OCI-LY7 (cell line): ENCODE measurements around the gene DHRS7C.

Experiments
- EZH2phosphoT487 ChIP-seq: fragments of 200-600 bp; sonication (generic); IDR thresholded peaks from 2 replicates; pipeline ENCODE4 v1.6.1; 2018; ENCODE audit warnings: low read depth, borderline replicate concordance, mild to moderate bottlenecking, mixed run types, antibody characterized with exemption, low read length, moderate library complexity, mixed read lengths
- TF ChIP-seq, protein P1 (sequence below): fragments of 200-600 bp; sonication (generic); conservative IDR thresholded peaks from 2 replicates; pipeline ENCODE4 v1.5.1; 2014; ENCODE audit warnings: mild to moderate bottlenecking, antibody characterized with exemption, low read length, moderate library complexity, mixed read lengths

DNA sequence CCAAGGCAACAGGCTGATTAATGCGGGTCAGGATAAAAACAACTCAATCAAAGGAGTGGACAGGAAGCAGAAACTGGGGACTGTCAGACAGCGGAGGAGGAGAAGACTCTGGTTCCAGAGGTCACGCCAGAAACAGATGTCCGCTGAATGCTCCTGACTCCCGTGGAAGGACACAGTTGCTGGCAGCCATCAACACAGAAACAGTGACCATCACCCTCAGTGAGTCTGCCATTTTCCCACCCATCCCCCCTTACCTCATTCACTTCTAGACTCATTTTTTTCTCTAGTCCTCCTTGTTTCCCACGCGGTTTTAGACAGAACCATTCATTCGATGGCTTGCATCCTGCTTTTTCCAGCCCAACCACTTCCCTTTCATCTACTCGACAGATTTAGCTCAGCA is 40.9 kb downstream of the DHRS7C start:
- TF ChIP-seq, protein P1, sequence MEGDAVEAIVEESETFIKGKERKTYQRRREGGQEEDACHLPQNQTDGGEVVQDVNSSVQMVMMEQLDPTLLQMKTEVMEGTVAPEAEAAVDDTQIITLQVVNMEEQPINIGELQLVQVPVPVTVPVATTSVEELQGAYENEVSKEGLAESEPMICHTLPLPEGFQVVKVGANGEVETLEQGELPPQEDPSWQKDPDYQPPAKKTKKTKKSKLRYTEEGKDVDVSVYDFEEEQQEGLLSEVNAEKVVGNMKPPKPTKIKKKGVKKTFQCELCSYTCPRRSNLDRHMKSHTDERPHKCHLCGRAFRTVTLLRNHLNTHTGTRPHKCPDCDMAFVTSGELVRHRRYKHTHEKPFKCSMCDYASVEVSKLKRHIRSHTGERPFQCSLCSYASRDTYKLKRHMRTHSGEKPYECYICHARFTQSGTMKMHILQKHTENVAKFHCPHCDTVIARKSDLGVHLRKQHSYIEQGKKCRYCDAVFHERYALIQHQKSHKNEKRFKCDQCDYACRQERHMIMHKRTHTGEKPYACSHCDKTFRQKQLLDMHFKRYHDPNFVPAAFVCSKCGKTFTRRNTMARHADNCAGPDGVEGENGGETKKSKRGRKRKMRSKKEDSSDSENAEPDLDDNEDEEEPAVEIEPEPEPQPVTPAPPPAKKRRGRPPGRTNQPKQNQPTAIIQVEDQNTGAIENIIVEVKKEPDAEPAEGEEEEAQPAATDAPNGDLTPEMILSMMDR = no peak
- TF ChIP-seq EZH2phosphoT487 = no peak
